ENCODE data around the gene DTD2.
"Not testable (repeated sequence)": the region's sequence is repeated elsewhere in the genome, so short reads cannot be mapped to it uniquely, and the experiment has no call there.

DTD2 gene

GRCh38 chr14:31456841-31457664 is at the start of gene DTD2:
TSS of gene DTD2 (minus strand) at chr14:31457506. CDS start at chr14:31457393, 113 bp downstream.
- no peak for TF ChIP-seq ZNF274 (IDR thresholded peaks at IDR 0.05; ENCODE audit: low read depth, low read length)
- peak within 1 kb of the TSS; percentile 96 for H3K4me3 ChIP-seq (ENCODE audit: low read length)

- H3K4me3 ChIP-seq (ENCODE audit: low read length), result no peak overlapping the region
- no peak for TF ChIP-seq ZNF274 (IDR thresholded peaks at IDR 0.05; ENCODE audit: low read depth, low read length)
These were observed 48.1 kb upstream of the DTD2 start for GRCh38 chr14:31505411-31505810.

- no peak overlapping the region for H3K4me3 ChIP-seq (ENCODE audit: low read length)
- no peak for TF ChIP-seq ZNF274 (IDR thresholded peaks at IDR 0.05; ENCODE audit: low read depth, low read length)
These were observed 44.6 kb upstream of the DTD2 start for GRCh38 chr14:31501870-31502269.

- no peak for TF ChIP-seq ZNF274 (IDR thresholded peaks at IDR 0.05; ENCODE audit: low read depth, low read length)
- H3K4me3 ChIP-seq (ENCODE audit: low read length), result no peak overlapping the region
These were observed 35.6 kb upstream of the DTD2 start for GRCh38 chr14:31492759-31493498.

- no peak overlapping the region for H3K4me3 ChIP-seq (ENCODE audit: low read length)
- TF ChIP-seq ZNF274 (IDR thresholded peaks at IDR 0.05; ENCODE audit: low read depth, low read length), result no peak
These were observed 32.4 kb upstream of the DTD2 start for GRCh38 chr14:31489691-31490090.

- TF ChIP-seq ZNF274 (IDR thresholded peaks at IDR 0.05; ENCODE audit: low read depth, low read length), result no peak
- no peak within 1 kb of the TSS for H3K4me3 ChIP-seq (ENCODE audit: low read length)
These were observed 30.6 kb upstream of the DTD2 start, which contains the start of gene GPR33 for GRCh38 chr14:31487886-31488285. TSS of gene GPR33 (minus strand) at chr14:31488039. CDS start at chr14:31483965, 4,074 bp downstream.

GRCh38 chr14:31486764-31487163 is 29.5 kb upstream of the DTD2 start:
- TF ChIP-seq ZNF274 (IDR thresholded peaks at IDR 0.05; ENCODE audit: low read depth, low read length), result no peak
- no peak overlapping the region for H3K4me3 ChIP-seq (ENCODE audit: low read length)

GRCh38 chr14:31484754-31485153 is 27.4 kb upstream of the DTD2 start:
- TF ChIP-seq ZNF274 (IDR thresholded peaks at IDR 0.05; ENCODE audit: low read depth, low read length), result no peak

GRCh38 chr14:31480156-31480555 is 22.9 kb upstream of the DTD2 start:
- TF ChIP-seq ZNF274 (IDR thresholded peaks at IDR 0.05; ENCODE audit: low read depth, low read length), result no peak
- H3K4me3 ChIP-seq (ENCODE audit: low read length), result no peak overlapping the region

More at GRCh38 chr14:31484754-31485153, 27.4 kb upstream of the DTD2 start:
- H3K4me3 ChIP-seq (ENCODE audit: low read length), result no peak overlapping the region

- no peak for TF ChIP-seq ZNF274 (IDR thresholded peaks at IDR 0.05; ENCODE audit: low read depth, low read length)
These were observed 21.7 kb upstream of the DTD2 start for GRCh38 chr14:31479027-31479426.

GRCh38 chr14:31477248-31477647 is 19.9 kb upstream of the DTD2 start:
- no peak for TF ChIP-seq ZNF274 (IDR thresholded peaks at IDR 0.05; ENCODE audit: low read depth, low read length)

More at GRCh38 chr14:31479027-31479426, 21.7 kb upstream of the DTD2 start:
- no peak overlapping the region for H3K4me3 ChIP-seq (ENCODE audit: low read length)

GRCh38 chr14:31476131-31476866 is 19.0 kb upstream of the DTD2 start:
- TF ChIP-seq ZNF274 (IDR thresholded peaks at IDR 0.05; ENCODE audit: low read depth, low read length), result no peak
- H3K4me3 ChIP-seq (ENCODE audit: low read length), result no peak overlapping the region

More at GRCh38 chr14:31477248-31477647, 19.9 kb upstream of the DTD2 start:
- H3K4me3 ChIP-seq (ENCODE audit: low read length), result no peak overlapping the region

- no peak for TF ChIP-seq ZNF274 (IDR thresholded peaks at IDR 0.05; ENCODE audit: low read depth, low read length)
- no peak overlapping the region for H3K4me3 ChIP-seq (ENCODE audit: low read length)
These were observed 9.2 kb upstream of the DTD2 start for GRCh38 chr14:31466554-31466953.

- no peak overlapping the region for H3K4me3 ChIP-seq (ENCODE audit: low read length)
- TF ChIP-seq ZNF274 (IDR thresholded peaks at IDR 0.05; ENCODE audit: low read depth, low read length), result no peak
These were observed 7.8 kb upstream of the DTD2 start for GRCh38 chr14:31465111-31465510.

GRCh38 chr14:31462450-31462849 is 5.1 kb upstream of the DTD2 start:
- H3K4me3 ChIP-seq (ENCODE audit: low read length), result not testable (repeated sequence)
